Inferior parietal cortex (tissue), 1 donor: ENCODE data around the gene ANKRD2.
"Not testable (repeated sequence)": the region's sequence is repeated elsewhere in the genome, so short reads cannot be mapped to it uniquely, and the experiment has no call there.

Source experiments
- DNase-seq: peaks from one replicate; pipeline ENCODE4 v3.0.0-alpha.2; 2016; ENCODE audit errors: extremely low spot score

Gene ANKRD2

GRCh38 chr10:97546456-97547270 is 25.9 kb upstream of the ANKRD2 start:
- no peak for DNase-seq

GRCh38 chr10:97547271-97547600 is 25.3 kb upstream of the ANKRD2 start:
- no peak for DNase-seq

GRCh38 chr10:97547962-97548361 is 24.6 kb upstream of the ANKRD2 start:
- no peak for DNase-seq

GRCh38 chr10:97548828-97549455 is 23.6 kb upstream of the ANKRD2 start:
- no peak for DNase-seq

- peak; percentile 48 for DNase-seq
Measured at GRCh38 chr10:97549587-97550322, 22.8 kb upstream of the ANKRD2 start.

GRCh38 chr10:97550336-97551149 is 22.0 kb upstream of the ANKRD2 start:
- DNase-seq: no peak

GRCh38 chr10:97551271-97551670 is 21.3 kb upstream of the ANKRD2 start:
- no peak for DNase-seq

- peak; percentile 69 for DNase-seq
Measured at GRCh38 chr10:97553575-97554031, 19.0 kb upstream of the ANKRD2 start.

GRCh38 chr10:97554336-97554735 is 18.2 kb upstream of the ANKRD2 start:
- not testable (repeated sequence) for DNase-seq

GRCh38 chr10:97555541-97555940 is 17.0 kb upstream of the ANKRD2 start:
- DNase-seq: not testable (repeated sequence)

GRCh38 chr10:97560731-97561381 is 11.7 kb upstream of the ANKRD2 start:
- DNase-seq: not testable (repeated sequence)

- DNase-seq: not testable (repeated sequence)
Measured at GRCh38 chr10:97561386-97562077, 11.0 kb upstream of the ANKRD2 start.

GRCh38 chr10:97562329-97562728 is 10.2 kb upstream of the ANKRD2 start:
- not testable (repeated sequence) for DNase-seq

- DNase-seq: no peak
Measured at GRCh38 chr10:97563337-97563736, 9.2 kb upstream of the ANKRD2 start.

GRCh38 chr10:97564776-97565175 is 7.8 kb upstream of the ANKRD2 start:
- no peak for DNase-seq

- no peak for DNase-seq
Measured at GRCh38 chr10:97566336-97566996, 6.1 kb upstream of the ANKRD2 start.

- no peak for DNase-seq
Measured at GRCh38 chr10:97567891-97568290, 4.7 kb upstream of the ANKRD2 start.

GRCh38 chr10:97570146-97570788 is 2.3 kb upstream of the ANKRD2 start:
- DNase-seq: no peak

- DNase-seq: no peak
Measured at GRCh38 chr10:97570789-97571471, 1.6 kb upstream of the ANKRD2 start.
